ENCODE measurements around the gene GATA2. TPM values are rescaled to one million over a fixed set of nuclear protein-coding genes. Genes with fewer than 3 reads are reported as not detected.

The GATA2 gene
- total RNA-seq: 7.3 and 8.1 TPM in 2 replicates

DNA sequence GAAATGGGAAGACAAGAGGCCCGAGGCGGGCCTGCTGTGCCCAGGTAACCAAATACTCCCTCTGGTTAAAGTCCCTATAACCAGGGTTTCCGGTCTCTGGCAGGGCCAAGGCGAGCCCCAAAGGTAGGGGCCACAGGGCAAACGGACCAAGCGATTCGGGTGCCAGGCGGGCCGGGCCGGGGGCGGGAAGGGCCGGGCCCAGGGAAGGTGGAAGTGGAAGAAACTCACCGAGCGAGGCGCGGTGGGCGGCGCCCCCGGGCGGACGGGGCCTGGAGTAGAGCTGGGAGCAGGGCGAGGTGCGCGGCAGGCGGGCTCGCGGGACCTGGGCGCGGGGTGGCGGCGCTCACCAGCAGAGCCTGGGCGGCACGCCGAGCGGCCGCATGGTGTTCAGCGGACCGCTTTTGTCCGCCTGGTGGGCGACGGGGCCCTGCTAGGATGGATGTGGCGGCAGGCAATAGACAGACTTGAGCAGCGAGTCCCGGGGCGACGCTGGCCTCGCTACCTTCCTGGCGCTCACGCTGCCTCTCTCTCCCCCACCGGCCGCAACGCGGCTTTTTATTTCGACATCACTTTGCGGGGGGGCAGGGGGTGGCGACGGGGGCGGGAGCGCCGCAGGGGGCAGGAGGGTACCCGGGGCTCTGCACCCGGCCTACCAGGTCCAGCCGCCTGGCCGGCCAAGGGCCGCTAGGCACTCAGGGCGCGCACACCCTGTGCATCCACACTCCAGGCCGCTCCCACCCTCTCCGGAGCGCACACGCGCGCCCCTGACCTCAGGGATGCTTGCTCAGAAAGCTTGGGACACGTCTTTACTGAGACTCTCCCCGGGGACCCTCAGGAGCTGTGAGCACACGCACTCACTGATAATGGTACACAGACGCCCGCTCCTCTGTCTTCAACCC, at the start of gene GATA2:
GATA2 (minus strand) TSS at position 531 of the 899 bp plus-strand sequence. CDS start 6,170 bp downstream, outside the sequence.

DNA sequence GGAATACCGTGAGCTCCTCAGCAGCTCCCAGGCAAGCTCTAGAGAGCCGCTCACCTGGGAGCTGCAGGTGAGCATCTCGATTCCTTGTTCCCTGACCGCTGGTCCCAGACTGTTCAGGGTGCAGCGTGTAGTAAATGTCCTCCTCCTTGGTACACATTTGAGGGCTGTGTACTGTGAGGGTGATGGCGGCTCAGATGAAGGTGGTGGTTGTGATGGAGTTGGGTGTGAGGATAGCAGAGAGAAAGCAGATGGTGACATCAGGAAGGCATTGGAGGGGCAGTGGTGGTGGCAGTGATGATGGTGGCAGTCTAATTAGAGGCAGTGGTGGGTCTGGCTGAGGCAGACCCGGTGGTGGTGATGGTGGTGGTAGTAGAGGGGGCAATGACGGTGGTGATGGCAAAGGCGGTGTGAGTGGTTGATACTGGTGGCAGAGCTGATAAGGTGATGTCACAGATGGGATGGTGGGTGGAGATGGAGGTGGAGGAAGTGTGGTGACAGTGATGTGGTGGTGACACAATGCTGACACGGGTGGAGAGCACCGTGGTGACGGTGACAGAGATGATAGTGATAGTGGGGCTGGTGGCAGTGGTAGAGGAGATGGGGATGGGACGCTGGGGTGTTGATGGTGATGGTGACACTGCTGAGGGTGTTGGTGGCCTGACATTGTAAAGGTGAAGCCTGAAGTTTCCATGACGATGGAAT, 26.0 kb downstream of the GATA2 start, which contains the start of gene DNAJB8:
DNAJB8 (minus strand) TSS at position 51 of the 702 bp plus-strand sequence. CDS start 3,645 bp downstream, outside the sequence.

Other genes with a start within 250 kb of the GATA2 start
- not detected in 2 replicates for gene DNAJB8, start 26.3 kb downstream of the GATA2 start, total RNA-seq
- 409 and 470 TPM in 2 replicates for gene RPN1, start 157.6 kb upstream of the GATA2 start, total RNA-seq
- gene RAB7A, start 233.0 kb upstream of the GATA2 start, total RNA-seq: 57.8 and 74.0 TPM in 2 replicates